Endodermal cell (in vitro differentiated cells): ENCODE data around the gene PHF2. TPM values are rescaled to one million over a fixed set of nuclear protein-coding genes. Genes with fewer than 3 reads are reported as not detected.

Source experiments
- DNase-seq: peaks from one replicate; pipeline ENCODE4 v3.0.0-alpha.2; 2017
- H3K27ac ChIP-seq: 2 replicates; pipeline ENCODE4 v1.5.1; 2013; ENCODE audit warnings: mild to moderate bottlenecking, low read depth, low read length, moderate library complexity
- H3K27me3 ChIP-seq: 2 replicates; pipeline ENCODE4 v1.6.1; 2013; ENCODE audit warnings: mild to moderate bottlenecking, low read length, moderate library complexity; ENCODE audit not compliant: insufficient read depth, control insufficient read depth, poor library complexity, severe bottlenecking
- H3K36me3 ChIP-seq: 2 replicates; pipeline ENCODE4 v1.7.0; 2013; ENCODE audit warnings: mild to moderate bottlenecking, low read length, moderate library complexity; ENCODE audit not compliant: control insufficient read depth, insufficient read depth
- H3K4me1 ChIP-seq: one replicate; pipeline ENCODE4 v1.7.0; 2013; ENCODE audit warnings: low read length; ENCODE audit not compliant: control insufficient read depth, insufficient read depth
- H3K4me3 ChIP-seq: 2 replicates; pipeline ENCODE4 v1.5.1; 2013; ENCODE audit warnings: mild to moderate bottlenecking, low read length, moderate library complexity
- H3K9ac ChIP-seq: 2 replicates; pipeline ENCODE4 v1.6.1; 2013; ENCODE audit warnings: mild to moderate bottlenecking, low read length, moderate library complexity; ENCODE audit not compliant: poor library complexity, severe bottlenecking; ENCODE audit errors: extremely low read depth
- H3K9me3 ChIP-seq: 2 replicates; pipeline ENCODE4 v1.6.1; 2013; ENCODE audit warnings: mild to moderate bottlenecking, low read length, moderate library complexity; ENCODE audit not compliant: control insufficient read depth
- H3K27ac Mint-ChIP-seq: 2 replicates; pipeline ENCODE4 v1.8.0; 2020; ENCODE audit warnings: mixed read lengths
- H3K27me3 Mint-ChIP-seq: 2 replicates; pipeline ENCODE4 v1.8.0; 2021; ENCODE audit warnings: mild to moderate bottlenecking, mixed read lengths; ENCODE audit not compliant: insufficient read depth
- H3K36me3 Mint-ChIP-seq: 2 replicates; pipeline ENCODE4 v1.8.0; 2020; ENCODE audit warnings: low read depth, mixed read lengths
- H3K4me1 Mint-ChIP-seq: 2 replicates; pipeline ENCODE4 v1.8.0; 2020; ENCODE audit warnings: mixed read lengths
- H3K4me3 Mint-ChIP-seq: 2 replicates; pipeline ENCODE4 v1.8.0; 2020; ENCODE audit warnings: mild to moderate bottlenecking, moderate library complexity, mixed read lengths
- H3K9me3 Mint-ChIP-seq: 2 replicates; pipeline ENCODE4 v1.8.0; 2020; ENCODE audit warnings: mild to moderate bottlenecking, mixed read lengths
- WGBS, 2 experiments: methylation state at CpG; one replicate each; pipeline versions ENCODE4 v1.1.5 to v1.1.7; 2013; ENCODE audit warnings: missing lambda C conversion rate in 2 of 2, mixed read lengths in 1 of 2; ENCODE audit not compliant: insufficient coverage in 1 of 2, insufficient read length in 1 of 2; 5-methylcytosine and 5-hydroxymethylcytosine counted together
- total RNA-seq, 2 donors: library from RNA; stranded (reverse); fragmentation: NEBNext Ultra II Directional in 1 of 2; extraction: Animal tissue kit (Norgen Biotek cat#: 25700) in 1 of 2; gene quantifications; 2 replicates in 1 of 2; 3 replicates in 1 of 2; pipeline ENCODE4 v1.2.1, GENCODE V29; 2021
- TF ChIP-seq, protein P1 (sequence below): fragments of 200-600 bp; sonication (generic); conservative IDR thresholded peaks from 2 replicates; pipeline ENCODE4 v1.5.0; 2021; ENCODE audit warnings: antibody characterized with exemption, mild to moderate bottlenecking

PHF2 gene
- total RNA-seq, 2 donors from 2014 or later, result 17.1 to 20.2 TPM

DNA sequence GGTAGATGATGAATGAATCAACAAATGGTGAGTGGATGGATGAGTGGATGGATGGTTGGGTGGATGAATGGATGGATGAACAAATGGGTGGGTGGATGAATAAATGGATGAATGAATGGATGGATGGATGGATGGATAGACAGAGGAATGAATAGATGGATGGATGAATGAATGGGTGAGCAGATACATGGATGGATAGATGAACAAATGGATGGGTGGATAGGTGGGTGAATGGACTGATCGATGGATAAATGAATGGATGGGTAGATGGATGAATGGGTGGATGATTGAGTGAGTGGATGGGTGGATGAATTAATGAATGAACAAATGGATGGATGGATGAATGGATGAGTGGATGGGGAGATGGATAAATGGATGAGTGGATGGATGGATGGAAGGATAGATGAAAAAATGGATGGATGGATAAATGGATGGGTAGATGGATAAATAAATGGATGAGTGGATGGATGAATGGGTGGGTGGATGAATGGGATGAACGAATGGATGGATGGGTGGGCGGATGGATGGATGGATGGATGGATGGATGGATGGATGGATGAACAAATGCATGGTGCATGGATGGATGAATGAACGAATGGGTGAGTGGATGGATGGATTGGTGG lies 85.7 kb downstream of the PHF2 start:
- Histone ChIP-seq H3K36me3 (peaks cover 3% of the 10 kb centered on the region), H3K4me1 (no peaks in the 10 kb centered on the region), H3K9me3 (no peaks in the 10 kb centered on the region), H3K4me3 (no peak overlapping the region), H3K9ac (no peak overlapping the region), H3K27me3 (no peaks in the 10 kb centered on the region), H3K27ac (no peak overlapping the region)
- WGBS, 2 experiments, result 56 to 81% methylated on average over 2 to 4 of the region's 4 CpGs
- Mint-ChIP-seq H3K36me3 (peaks cover 23% of the 10 kb centered on the region), H3K4me1 (no peaks in the 10 kb centered on the region), H3K4me3 (no peak overlapping the region), H3K9me3 (no peaks in the 10 kb centered on the region), H3K27me3 (no peaks in the 10 kb centered on the region), H3K27ac (no peak overlapping the region)
- TF ChIP-seq, protein P1, sequence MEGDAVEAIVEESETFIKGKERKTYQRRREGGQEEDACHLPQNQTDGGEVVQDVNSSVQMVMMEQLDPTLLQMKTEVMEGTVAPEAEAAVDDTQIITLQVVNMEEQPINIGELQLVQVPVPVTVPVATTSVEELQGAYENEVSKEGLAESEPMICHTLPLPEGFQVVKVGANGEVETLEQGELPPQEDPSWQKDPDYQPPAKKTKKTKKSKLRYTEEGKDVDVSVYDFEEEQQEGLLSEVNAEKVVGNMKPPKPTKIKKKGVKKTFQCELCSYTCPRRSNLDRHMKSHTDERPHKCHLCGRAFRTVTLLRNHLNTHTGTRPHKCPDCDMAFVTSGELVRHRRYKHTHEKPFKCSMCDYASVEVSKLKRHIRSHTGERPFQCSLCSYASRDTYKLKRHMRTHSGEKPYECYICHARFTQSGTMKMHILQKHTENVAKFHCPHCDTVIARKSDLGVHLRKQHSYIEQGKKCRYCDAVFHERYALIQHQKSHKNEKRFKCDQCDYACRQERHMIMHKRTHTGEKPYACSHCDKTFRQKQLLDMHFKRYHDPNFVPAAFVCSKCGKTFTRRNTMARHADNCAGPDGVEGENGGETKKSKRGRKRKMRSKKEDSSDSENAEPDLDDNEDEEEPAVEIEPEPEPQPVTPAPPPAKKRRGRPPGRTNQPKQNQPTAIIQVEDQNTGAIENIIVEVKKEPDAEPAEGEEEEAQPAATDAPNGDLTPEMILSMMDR, result no peak
- no peak for DNase-seq

DNA sequence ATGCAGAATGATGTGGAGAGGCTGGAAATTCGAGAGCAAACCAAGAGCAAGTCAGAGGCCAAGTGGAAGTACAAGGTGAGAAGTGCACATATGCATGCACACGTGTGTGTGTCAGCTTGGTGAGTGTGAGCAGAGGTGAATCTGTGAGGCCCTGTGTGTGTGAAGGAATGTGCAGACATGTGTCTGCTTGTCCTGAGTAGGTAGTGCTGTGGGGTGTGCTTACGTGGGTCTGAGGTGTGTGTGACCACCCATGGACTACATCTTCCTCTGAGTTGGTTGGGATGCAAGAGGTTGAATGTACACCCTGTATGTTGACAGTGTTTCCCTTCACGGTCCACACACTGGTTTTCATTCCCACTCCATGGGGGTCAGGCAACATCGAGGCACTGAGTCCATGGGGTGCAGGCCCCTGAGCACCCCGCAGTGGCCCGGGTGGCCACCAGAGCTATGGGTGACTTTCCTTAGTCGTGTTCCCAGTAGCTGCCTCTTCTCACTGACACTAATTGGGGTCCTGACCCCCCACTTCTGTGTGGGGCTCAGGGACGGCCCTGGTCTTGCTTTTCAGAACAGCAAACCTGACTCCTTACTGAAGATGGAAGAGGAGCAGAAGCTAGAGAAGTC lies 86.7 kb downstream of the PHF2 start:
- H3K36me3 ChIP-seq, result peaks cover 7% of the 10 kb centered on the region
- TF ChIP-seq, protein P1, result no peak
- Mint-ChIP-seq H3K4me3 (no peak overlapping the region), H3K27me3 (no peaks in the 10 kb centered on the region), H3K27ac (no peak overlapping the region), H3K9me3 (no peaks in the 10 kb centered on the region), H3K36me3 (peaks cover 18% of the 10 kb centered on the region), H3K4me1 (no peaks in the 10 kb centered on the region)
- no peaks in the 10 kb centered on the region for H3K4me1 ChIP-seq
- H3K9me3 ChIP-seq, result no peaks in the 10 kb centered on the region
- 91 to 100% methylated on average over 8 to 9 of the region's 9 CpGs for WGBS, 2 experiments
- no peak overlapping the region for H3K4me3 ChIP-seq
- no peak overlapping the region for H3K27ac ChIP-seq
- H3K9ac ChIP-seq, result no peak overlapping the region
- no peaks in the 10 kb centered on the region for H3K27me3 ChIP-seq
- no peak for DNase-seq

DNA sequence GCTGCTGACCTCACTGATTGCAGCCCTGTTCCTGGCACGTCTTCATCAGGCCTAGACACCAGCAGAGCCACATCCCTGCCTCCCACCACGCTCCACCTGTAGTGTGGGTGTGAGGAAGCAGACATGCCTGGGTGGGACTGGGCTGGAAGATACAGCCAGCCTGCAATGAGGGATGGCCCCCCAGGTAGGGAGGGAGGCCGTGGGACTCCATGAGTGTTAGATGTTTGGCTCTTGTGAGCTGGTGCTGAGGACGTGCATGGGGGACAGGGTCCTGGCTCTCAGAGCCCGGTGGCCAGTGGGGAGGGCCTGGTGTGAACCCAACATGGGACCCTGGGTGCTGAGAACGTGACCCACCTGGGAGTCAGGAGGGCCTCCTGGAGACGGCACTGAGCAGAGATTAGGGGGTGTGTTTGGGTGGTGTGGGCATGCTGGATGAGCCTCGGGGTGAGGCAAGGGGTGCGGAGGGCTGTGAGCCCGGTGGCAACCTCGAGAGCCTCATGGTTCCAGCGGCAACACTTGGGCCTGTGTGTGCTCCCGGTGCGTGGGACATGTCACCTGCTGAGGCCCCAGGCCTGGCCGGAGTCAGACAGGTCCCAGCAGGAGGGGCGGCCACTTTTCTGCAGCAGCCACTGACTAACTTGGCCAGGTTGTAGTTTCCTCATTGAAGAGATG lies 87.6 kb downstream of the PHF2 start:
- WGBS, 2 experiments, result 92 to 96% methylated on average over 9 to 16 of the region's 16 CpGs
- Histone ChIP-seq H3K4me3 (no peak overlapping the region), H3K27me3 (no peaks in the 10 kb centered on the region), H3K27ac (no peak overlapping the region), H3K4me1 (no peaks in the 10 kb centered on the region), H3K36me3 (peaks cover 7% of the 10 kb centered on the region), H3K9ac (no peak overlapping the region), H3K9me3 (no peaks in the 10 kb centered on the region)
- no peak overlapping the region for H3K4me3 Mint-ChIP-seq
- H3K27ac Mint-ChIP-seq, result no peak overlapping the region
- TF ChIP-seq, protein P1, result no peak
- H3K27me3 Mint-ChIP-seq, result no peaks in the 10 kb centered on the region
- H3K4me1 Mint-ChIP-seq, result peaks cover 3% of the 10 kb centered on the region
- H3K9me3 Mint-ChIP-seq, result no peaks in the 10 kb centered on the region
- H3K36me3 Mint-ChIP-seq, result peaks cover 18% of the 10 kb centered on the region
- DNase-seq, result no peak
